B cell (primary cell): ENCODE results near the gene FBXL20. TPM values are rescaled to one million over a fixed set of nuclear protein-coding genes. Genes with fewer than 3 reads are reported as not detected.

Experiments used
- ATAC-seq: fragments of 200-7000 bp; cut with Tn5 transposase; one replicate; pipeline ENCODE4 v1.10.0; 2021; ENCODE audit warnings: low read depth, mild to moderate bottlenecking, moderate number of reproducible peaks, moderate library complexity
- CTCF ChIA-PET: fragments of 350-600 bp; sonication (Branson Sonifier 250); formaldehyde crosslinking; loops from one replicate; lab custom pipeline; 2021; ENCODE audit warnings: antibody characterized with exemption, inconsistent platforms; lab: Charles Lee
- POLR2A ChIA-PET: fragments of 350-600 bp; sonication (Branson Sonifier 250); formaldehyde crosslinking; loops from one replicate; lab custom pipeline; 2021; ENCODE audit warnings: antibody characterized with exemption; lab: Charles Lee
- DNase-seq: peaks from one replicate; pipeline ENCODE4 v3.0.0; 2013
- H2AFZ ChIP-seq: 2 replicates; pipeline ENCODE4 v1.6.1; 2012; ENCODE audit warnings: mild to moderate bottlenecking, low read depth, low read length; ENCODE audit not compliant: insufficient read depth, poor library complexity, severe bottlenecking
- H3K27ac ChIP-seq, 2 donors: 1 replicate in 1 of 2; 2 replicates in 1 of 2; pipeline ENCODE4 v1.5.1; 2012 to 2013; ENCODE audit warnings: low read length in 2 of 2, mild to moderate bottlenecking in 2 of 2, moderate library complexity in 1 of 2
- H3K27me3 ChIP-seq, 4 experiments: fragments of 200-600 bp in 1 of 4; sonication (generic) in 1 of 4; replicated peaks in 1 of 4; 1 replicate in 2 of 4; 2 replicates in 2 of 4; pipeline versions ENCODE4 v1.6.1 to v1.7.0; 2013 to 2016; ENCODE audit warnings: low read length in 3 of 4, mild to moderate bottlenecking in 2 of 4, mixed read lengths in 1 of 4, moderate library complexity in 1 of 4; ENCODE audit not compliant: insufficient read depth in 4 of 4, control insufficient read depth in 3 of 4; ENCODE audit errors: control extremely low read depth in 1 of 4
- H3K36me3 ChIP-seq, 2 experiments: replicated peaks in 1 of 2; 1 replicate in 1 of 2; 2 replicates in 1 of 2; pipeline versions ENCODE4 v1.6.1 to v1.7.1; 2013; ENCODE audit warnings: low read length in 1 of 2; ENCODE audit not compliant: insufficient read depth in 2 of 2, control insufficient read depth in 1 of 2; ENCODE audit errors: control extremely low read depth in 1 of 2, extremely low read depth in 1 of 2
- H3K4me1 ChIP-seq, 2 donors: fragments of 200-600 bp in 1 of 2; sonication (generic) in 1 of 2; 1 replicate in 1 of 2; 2 replicates in 1 of 2; pipeline versions ENCODE4 v1.5.1 to v1.6.1; 2013 to 2017; ENCODE audit warnings: low read length in 2 of 2; ENCODE audit not compliant: control insufficient read depth in 2 of 2, insufficient read depth in 2 of 2
- H3K4me2 ChIP-seq: replicated peaks from 2 replicates; pipeline ENCODE3; 2012; ENCODE audit warnings: mild to moderate bottlenecking, low read depth, low read length; ENCODE audit not compliant: poor library complexity, severe bottlenecking
- H3K4me3 ChIP-seq, 5 experiments: fragments of 200-600 bp in 1 of 5; sonication (generic) in 1 of 5; 1 replicate in 3 of 5; 2 replicates in 2 of 5; pipeline versions ENCODE4 v1.5.1 to v1.7.0; 2011 to 2016; ENCODE audit warnings: low read length in 4 of 5, mild to moderate bottlenecking in 4 of 5, low read depth in 2 of 5, control low read depth in 1 of 5, moderate library complexity in 1 of 5; ENCODE audit not compliant: insufficient read depth in 1 of 5; ENCODE audit errors: control extremely low read depth in 1 of 5, extremely low read depth in 1 of 5
- H3K79me2 ChIP-seq: fragments of 200-600 bp; sonication (generic); one replicate; pipeline ENCODE4 v1.6.0; 2016; ENCODE audit warnings: low read length; ENCODE audit not compliant: control insufficient read depth, insufficient read depth
- H3K9ac ChIP-seq: fragments of 200-600 bp; sonication (generic); 2 replicates; pipeline ENCODE4 v1.6.1; 2017; ENCODE audit warnings: mild to moderate bottlenecking, low read length, moderate library complexity
- H3K9me3 ChIP-seq, 3 donors: one replicate each; pipeline versions ENCODE4 v1.6.1 to v1.7.1; 2013; ENCODE audit warnings: low read length in 2 of 3; ENCODE audit not compliant: control insufficient read depth in 2 of 3, insufficient read depth in 1 of 3; ENCODE audit errors: control extremely low read depth in 1 of 3
- H4K20me1 ChIP-seq: 2 replicates; pipeline ENCODE4 v1.6.0; 2012; ENCODE audit warnings: mild to moderate bottlenecking, low read length; ENCODE audit not compliant: insufficient read depth, control insufficient read depth, poor library complexity, severe bottlenecking
- H3K27ac Mint-ChIP-seq: one replicate; pipeline ENCODE4 v1.8.0; 2021; ENCODE audit warnings: mixed read lengths
- H3K27me3 Mint-ChIP-seq: one replicate; pipeline ENCODE4 v1.8.0; 2021; ENCODE audit warnings: mixed read lengths
- H3K4me1 Mint-ChIP-seq: one replicate; pipeline ENCODE4 v1.8.0; 2021; ENCODE audit warnings: mixed read lengths
- H3K4me3 Mint-ChIP-seq: one replicate; pipeline ENCODE4 v1.8.0; 2021; ENCODE audit warnings: mixed read lengths
- H3K9me3 Mint-ChIP-seq: one replicate; pipeline ENCODE4 v1.8.0; 2022; ENCODE audit warnings: mixed read lengths; ENCODE audit not compliant: insufficient read depth
- EZH2 ChIP-seq: IDR thresholded peaks from 2 replicates; pipeline ENCODE4 v1.6.1; 2012; ENCODE audit warnings: borderline replicate concordance, low read depth, mild to moderate bottlenecking, moderate library complexity, low read length; ENCODE audit not compliant: insufficient read depth, poor library complexity, severe bottlenecking
- WGBS: methylation state at CpG from one replicate; pipeline ENCODE4 v1.1.5; 2013; ENCODE audit warnings: missing lambda C conversion rate; ENCODE audit not compliant: insufficient coverage; 5-methylcytosine and 5-hydroxymethylcytosine counted together
- intact Hi-C: fragments of 100-400 bp; cut with micrococcal nuclease; formaldehyde crosslinking; loops from one replicate; pipeline ENCODE4 v1.10.0; 2022
- polyA plus RNA-seq: library from polyadenylated mRNA; depleted of rRNA; stranded (reverse); fragments of >200 nt; gene quantifications from 2 replicates; pipeline ENCODE4 v1.2.3, GENCODE V29; 2012
- total RNA-seq, 2 donors: library from RNA; stranded (reverse); fragments of 120-200 nt in 1 of 2; gene quantifications; 1 replicate in 1 of 2; 2 replicates in 1 of 2; pipeline versions ENCODE4 v1.2.3 to v1.2.4, GENCODE V29; 2013 to 2022
- TF ChIP-seq, protein P1 (sequence below): fragments of 200-600 bp; IDR thresholded peaks from one replicate; pipeline ENCODE4 v1.8.0; 2022; ENCODE audit warnings: antibody characterized with exemption, mild to moderate bottlenecking

Gene FBXL20
- total and polyA plus RNA-seq, 2 donors (not counting 1 experiment from before 2014, with no cell fraction given), result 6.1 to 36.2 TPM

GRCh38 chr17:39244600-39245570, 156.5 kb downstream of the FBXL20 start:
- CTCF ChIA-PET, result interaction anchor here (0.7 to 21.4 kb wide), 33 partner anchors 7 to 591 kb away, joined by 3 to 707 read pairs (median 3); partner anchors contain the start of genes ARL5C, PLXDC1 and RPL19
- intact Hi-C loops, result loop anchor here (1.0 kb wide), 4 partner anchors 38 to 262 kb away; no protein-coding TSS in a partner anchor
- 57% methylated on average over 5 of the region's 6 CpGs for WGBS
- Histone ChIP-seq H3K4me2 (peak overlapping the region; percentile 68), H4K20me1 (no peaks in the 10 kb centered on the region), H2AFZ (peak overlapping the region; percentile 21), H3K9ac (peak overlapping the region; percentile 14), H3K36me3 (no peaks in the 10 kb centered on the region), H3K4me3 (no peak overlapping the region), H3K9me3 (no peaks in the 10 kb centered on the region), H3K79me2 (no peaks in the 10 kb centered on the region), H3K27me3 (peaks cover 0 to 4% (median 0%) of the 10 kb centered on the region in 4 experiments), H3K4me1 (peaks cover 12 to 17% of the 10 kb centered on the region in 2 donors), H3K27ac (no peak overlapping the region)
- Mint-ChIP-seq H3K9me3 (no peaks in the 10 kb centered on the region), H3K4me1 (peaks cover 17% of the 10 kb centered on the region), H3K4me3 (peak overlapping the region; percentile 73), H3K27ac (no peak overlapping the region), H3K27me3 (peaks cover 2% of the 10 kb centered on the region)
- POLR2A ChIA-PET, result interaction anchor here (0.6 to 2.0 kb wide), 6 partner anchors 34 to 511 kb away, joined by 4 to 19 read pairs (median 6); partner anchors contain the start of gene RPL19
- no peak for TF ChIP-seq EZH2
- TF ChIP-seq, protein P1, sequence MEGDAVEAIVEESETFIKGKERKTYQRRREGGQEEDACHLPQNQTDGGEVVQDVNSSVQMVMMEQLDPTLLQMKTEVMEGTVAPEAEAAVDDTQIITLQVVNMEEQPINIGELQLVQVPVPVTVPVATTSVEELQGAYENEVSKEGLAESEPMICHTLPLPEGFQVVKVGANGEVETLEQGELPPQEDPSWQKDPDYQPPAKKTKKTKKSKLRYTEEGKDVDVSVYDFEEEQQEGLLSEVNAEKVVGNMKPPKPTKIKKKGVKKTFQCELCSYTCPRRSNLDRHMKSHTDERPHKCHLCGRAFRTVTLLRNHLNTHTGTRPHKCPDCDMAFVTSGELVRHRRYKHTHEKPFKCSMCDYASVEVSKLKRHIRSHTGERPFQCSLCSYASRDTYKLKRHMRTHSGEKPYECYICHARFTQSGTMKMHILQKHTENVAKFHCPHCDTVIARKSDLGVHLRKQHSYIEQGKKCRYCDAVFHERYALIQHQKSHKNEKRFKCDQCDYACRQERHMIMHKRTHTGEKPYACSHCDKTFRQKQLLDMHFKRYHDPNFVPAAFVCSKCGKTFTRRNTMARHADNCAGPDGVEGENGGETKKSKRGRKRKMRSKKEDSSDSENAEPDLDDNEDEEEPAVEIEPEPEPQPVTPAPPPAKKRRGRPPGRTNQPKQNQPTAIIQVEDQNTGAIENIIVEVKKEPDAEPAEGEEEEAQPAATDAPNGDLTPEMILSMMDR, result peak; percentile 97
- DNase-seq (peak; percentile 87), ATAC-seq (peak; percentile 80)
